ENCODE measurements around the gene SIK3. TPM values are rescaled to one million over a fixed set of nuclear protein-coding genes. Genes with fewer than 3 reads are reported as not detected.

Gene SIK3
- total and polyA plus RNA-seq, 2 experiments from 2014 or later, result 29.1 to 58.5 TPM

- Histone ChIP-seq H3K4me3 (no peak overlapping the region), H3K27ac (no peak overlapping the region), H3K9me3 (ENCODE audit: low read depth) (no peaks in the 10 kb centered on the region), H3K36me3 (peaks cover 17% of the 10 kb centered on the region), H3K4me1 (ENCODE audit: low read depth) (peaks cover 23% of the 10 kb centered on the region), H3K27me3 (no peaks in the 10 kb centered on the region)
- no peak for TF ChIP-seq CTCF (IDR thresholded peaks at IDR 0.05; ENCODE audit: low read depth, low read length)
- DNase-seq (ENCODE audit: low read depth in 1 of 2, low spot score in 1 of 2), result no peak
Measured at GRCh38 chr11:116890607-116891006, 207.6 kb downstream of the SIK3 start.

GRCh38 chr11:116890193-116890592 is 208.0 kb downstream of the SIK3 start:
- Histone ChIP-seq H3K27me3 (no peaks in the 10 kb centered on the region), H3K4me1 (ENCODE audit: low read depth) (peaks cover 23% of the 10 kb centered on the region), H3K36me3 (peaks cover 17% of the 10 kb centered on the region), H3K4me3 (no peak overlapping the region), H3K9me3 (ENCODE audit: low read depth) (no peaks in the 10 kb centered on the region), H3K27ac (no peak overlapping the region)
- DNase-seq (ENCODE audit: low read depth in 1 of 2, low spot score in 1 of 2), result no peak
- no peak for TF ChIP-seq CTCF (IDR thresholded peaks at IDR 0.05; ENCODE audit: low read depth, low read length)

GRCh38 chr11:116888884-116889549 is 209.2 kb downstream of the SIK3 start:
- peak overlapping the region; percentile 53 for H3K27ac ChIP-seq
- peaks cover 17% of the 10 kb centered on the region for H3K4me1 ChIP-seq (ENCODE audit: low read depth)
- no peaks in the 10 kb centered on the region for H3K9me3 ChIP-seq (ENCODE audit: low read depth)
- no peak for DNase-seq (ENCODE audit: low read depth in 1 of 2, low spot score in 1 of 2)
- no peak for TF ChIP-seq CTCF (IDR thresholded peaks at IDR 0.05; ENCODE audit: low read depth, low read length)
- no peak overlapping the region for H3K4me3 ChIP-seq
- H3K36me3 ChIP-seq, result peaks cover 17% of the 10 kb centered on the region
- no peaks in the 10 kb centered on the region for H3K27me3 ChIP-seq

GRCh38 chr11:116888024-116888423 is 210.2 kb downstream of the SIK3 start:
- no peaks in the 10 kb centered on the region for H3K9me3 ChIP-seq (ENCODE audit: low read depth)
- no peak for TF ChIP-seq CTCF (IDR thresholded peaks at IDR 0.05; ENCODE audit: low read depth, low read length)
- peaks cover 11% of the 10 kb centered on the region for H3K36me3 ChIP-seq
- DNase-seq (ENCODE audit: low read depth in 1 of 2, low spot score in 1 of 2), result peak; percentile 15 to 61
- peaks cover 13% of the 10 kb centered on the region for H3K4me1 ChIP-seq (ENCODE audit: low read depth)
- H3K4me3 ChIP-seq, result no peak overlapping the region
- peak overlapping the region; percentile 53 for H3K27ac ChIP-seq
- H3K27me3 ChIP-seq, result no peaks in the 10 kb centered on the region

- no peak overlapping the region for H3K27ac ChIP-seq
- H3K4me3 ChIP-seq, result no peak overlapping the region
- peak in 1 of 2 donors; percentile 41 for DNase-seq (ENCODE audit: low read depth in 1 of 2, low spot score in 1 of 2)
- TF ChIP-seq CTCF (IDR thresholded peaks at IDR 0.05; ENCODE audit: low read depth, low read length), result no peak
- peaks cover 13% of the 10 kb centered on the region for H3K4me1 ChIP-seq (ENCODE audit: low read depth)
- H3K36me3 ChIP-seq, result peaks cover under 1% of the 10 kb centered on the region
- no peaks in the 10 kb centered on the region for H3K27me3 ChIP-seq
- no peaks in the 10 kb centered on the region for H3K9me3 ChIP-seq (ENCODE audit: low read depth)
Measured at GRCh38 chr11:116885951-116886655, 212.1 kb downstream of the SIK3 start.

All from cardiac muscle cell (in vitro differentiated cells and primary cell).